SW480 (cell line): ENCODE measurements around the gene ACVR1.

ENCODE experiments used
- DNase-seq: peaks from one replicate; pipeline ENCODE4 v3.0.0-alpha.2; 2016; ENCODE audit warnings: low spot score

ACVR1 gene

DNA sequence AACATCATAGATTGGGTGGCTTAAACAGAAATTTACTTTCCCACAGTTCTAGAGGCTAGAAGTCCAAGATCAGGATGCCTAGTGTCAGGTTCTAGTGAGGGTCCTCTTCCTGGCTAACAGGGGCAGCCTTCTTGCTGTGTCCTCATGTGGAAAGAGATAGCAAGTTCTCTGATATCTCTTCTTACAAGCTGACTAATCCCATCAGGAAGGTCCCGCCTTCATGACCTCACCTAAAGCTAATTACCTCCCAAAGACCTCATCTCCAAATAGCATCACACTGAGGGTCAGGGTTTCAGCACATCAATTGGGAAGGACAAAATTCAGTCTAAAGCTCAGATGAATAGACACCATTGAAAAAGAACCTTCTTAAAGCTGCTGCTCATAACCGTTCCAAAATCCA is 22.9 kb downstream of the ACVR1 start:
- no peak for DNase-seq

DNA sequence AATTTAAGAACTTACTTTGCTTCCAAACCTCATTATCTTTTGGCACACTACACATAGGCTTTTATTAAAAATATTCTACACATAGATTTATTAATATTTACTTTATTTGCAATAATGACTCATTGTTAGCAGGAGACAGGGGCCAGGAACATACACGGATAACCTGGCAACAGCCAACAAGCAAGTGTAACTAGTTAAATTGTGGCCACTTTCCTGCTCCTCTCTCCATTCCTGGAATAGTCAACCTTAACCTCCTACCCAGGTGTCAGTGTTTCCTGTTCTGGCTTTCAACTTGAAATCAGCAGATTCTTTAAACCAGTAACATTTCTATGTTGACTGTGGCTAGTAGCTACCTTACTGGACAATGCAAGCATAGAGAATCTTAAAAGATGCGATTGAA is 26.5 kb downstream of the ACVR1 start:
- no peak for DNase-seq

DNA sequence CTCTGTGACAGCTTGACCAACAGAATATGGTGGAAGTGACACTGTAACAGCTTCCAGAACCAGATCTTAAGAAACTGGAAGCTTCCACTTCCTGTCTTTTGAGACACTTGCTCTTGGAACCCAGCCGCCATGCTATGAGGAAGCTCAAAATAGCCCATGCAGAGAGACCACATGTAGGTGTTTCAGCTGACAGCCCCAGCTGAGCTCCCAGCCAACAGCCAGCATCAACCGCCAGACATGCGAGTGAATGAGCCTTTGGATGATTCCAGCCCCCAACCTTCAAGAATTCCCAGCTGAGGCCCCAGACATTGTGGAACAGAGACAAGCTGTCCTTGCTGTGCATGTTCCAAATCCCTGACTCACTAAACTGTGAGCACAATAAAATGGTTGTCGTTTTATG is 27.9 kb downstream of the ACVR1 start:
- no peak for DNase-seq

DNA sequence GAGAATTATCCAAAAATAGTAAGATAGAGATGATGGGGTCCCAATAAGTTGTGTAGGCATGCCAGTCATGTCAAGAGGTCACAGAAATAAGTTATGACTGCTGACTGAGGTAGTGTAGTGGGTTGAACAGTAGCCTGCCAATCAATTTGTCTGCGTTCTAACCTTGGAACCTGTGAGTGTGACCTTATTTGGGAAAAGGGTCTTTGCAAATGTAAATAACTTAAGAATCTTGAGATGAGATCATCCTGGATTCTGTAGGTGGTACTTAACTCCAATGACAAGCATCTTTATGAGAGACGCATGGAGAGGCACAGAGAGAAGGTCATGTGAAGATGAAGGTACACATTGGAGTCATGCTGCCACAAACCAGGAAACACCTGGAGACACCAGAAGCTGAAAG is 31.0 kb downstream of the ACVR1 start:
- DNase-seq: no peak

DNA sequence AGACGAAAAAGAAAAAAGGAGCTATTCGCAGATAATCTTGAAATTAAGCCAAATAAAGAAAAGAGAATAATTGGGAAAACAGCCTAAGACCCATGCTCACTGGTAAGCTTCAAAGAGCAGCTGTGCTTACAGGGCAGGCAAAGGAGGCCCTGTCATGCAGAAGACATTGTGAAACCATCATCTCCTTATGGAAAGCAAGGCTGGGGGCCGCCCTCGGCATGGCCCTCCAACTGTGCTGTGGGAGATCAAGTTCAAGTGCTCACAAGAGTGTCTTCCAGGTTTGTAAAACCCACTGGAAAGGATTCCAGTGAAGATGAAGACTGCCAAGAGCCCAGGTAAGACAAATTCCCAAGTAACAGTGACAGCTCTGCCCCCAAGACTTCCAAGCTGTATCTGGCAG is 32.2 kb downstream of the ACVR1 start:
- no peak for DNase-seq

DNA sequence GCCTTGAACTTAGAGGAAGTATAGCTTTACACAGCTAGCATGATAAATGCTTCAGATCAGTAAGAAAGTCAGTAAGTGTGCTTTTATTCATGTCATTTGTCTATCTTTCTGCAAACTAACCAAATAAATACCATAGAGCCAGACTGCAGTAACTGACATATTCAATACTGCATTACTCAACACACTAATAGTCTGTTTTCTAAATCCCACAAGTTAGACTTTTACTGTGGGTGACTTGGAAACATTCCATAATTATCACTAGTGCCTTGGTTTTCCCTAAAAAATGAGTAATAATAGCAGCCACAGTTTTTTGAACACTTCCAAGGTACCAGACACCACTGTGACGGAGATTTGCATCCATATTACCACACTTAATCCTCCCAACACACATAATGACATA is 33.0 kb downstream of the ACVR1 start:
- no peak for DNase-seq

DNA sequence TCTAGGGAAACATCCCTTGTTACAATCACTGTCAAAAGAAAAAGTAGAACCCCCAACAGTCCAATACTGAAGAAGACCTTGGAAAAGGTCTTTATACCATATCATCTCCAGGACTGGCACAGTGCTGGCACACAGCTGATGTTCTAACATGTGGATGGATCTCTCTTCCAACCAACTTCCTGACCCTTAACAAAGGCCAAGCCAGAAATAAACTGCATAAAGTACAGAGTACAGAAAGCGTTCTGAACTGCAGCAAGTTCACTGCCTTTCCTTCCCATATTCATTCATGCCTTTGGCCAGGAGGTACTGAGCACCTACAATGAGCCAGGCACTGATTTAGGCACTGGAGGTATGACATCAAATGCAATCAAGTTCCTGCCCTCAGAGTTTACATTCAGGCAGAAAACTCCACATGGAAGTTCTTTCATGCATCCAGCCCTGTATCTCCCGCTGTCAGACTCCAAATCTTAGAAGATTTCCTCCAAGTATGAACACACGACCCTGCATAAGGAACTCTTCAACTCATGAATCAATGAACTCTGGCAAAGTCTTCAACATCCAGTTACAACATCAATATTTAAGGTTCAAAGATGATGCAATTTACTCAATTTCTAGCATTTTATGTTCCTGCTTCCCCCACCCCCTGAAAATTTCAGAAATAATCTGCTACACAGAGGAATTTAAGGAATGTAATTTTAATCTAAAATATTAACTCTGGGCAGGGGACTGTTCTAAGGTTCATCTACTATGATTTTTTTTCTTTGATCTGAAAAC is 33.8 kb downstream of the ACVR1 start:
- no peak for DNase-seq

DNA sequence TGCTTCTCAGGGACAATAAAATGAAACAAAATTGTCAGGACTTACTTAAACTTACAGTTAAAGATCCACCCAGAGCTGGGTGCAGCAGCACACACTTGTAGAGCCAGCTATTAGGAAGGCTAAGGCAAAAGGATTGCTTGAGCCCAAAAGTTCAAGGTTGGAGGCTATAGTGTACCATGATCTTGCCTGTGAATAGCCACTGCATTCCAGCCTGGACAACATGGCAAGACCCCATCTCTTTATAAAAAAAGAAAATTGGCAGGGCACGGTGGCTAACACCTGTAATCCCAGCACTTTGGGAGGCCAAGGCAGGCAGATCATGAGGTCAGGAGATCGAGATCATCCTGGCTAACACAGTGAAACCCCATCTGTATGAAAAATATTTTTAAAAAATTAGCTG is 34.6 kb downstream of the ACVR1 start:
- no peak for DNase-seq

DNA sequence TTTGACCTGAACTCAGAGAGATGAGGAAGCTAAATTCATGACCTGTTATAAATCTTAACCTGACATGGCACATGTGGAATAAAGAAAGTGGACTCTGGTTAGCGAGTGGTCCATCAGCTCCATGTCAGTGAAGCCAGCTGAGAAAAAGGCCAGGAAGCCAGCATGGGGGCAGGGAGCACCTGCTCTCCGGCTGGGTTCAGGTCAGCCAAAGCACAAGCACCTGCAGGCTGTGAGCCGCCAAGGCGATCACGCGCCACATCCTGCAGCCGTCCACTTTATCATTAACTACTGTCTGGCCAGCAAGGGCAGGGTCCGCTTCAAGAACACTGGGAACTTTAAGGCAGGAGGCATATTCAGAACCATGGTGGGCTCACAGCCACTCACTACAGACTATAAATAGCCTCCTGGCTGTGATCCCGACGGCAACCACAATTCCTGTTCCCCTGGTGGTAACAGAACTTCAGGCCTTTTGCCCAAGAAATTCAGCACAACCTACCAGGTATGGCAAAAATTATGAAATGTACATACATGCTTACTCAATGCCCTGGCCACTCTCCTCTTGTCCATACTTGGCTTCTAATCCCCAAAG is 35.5 kb downstream of the ACVR1 start:
- DNase-seq: no peak

DNA sequence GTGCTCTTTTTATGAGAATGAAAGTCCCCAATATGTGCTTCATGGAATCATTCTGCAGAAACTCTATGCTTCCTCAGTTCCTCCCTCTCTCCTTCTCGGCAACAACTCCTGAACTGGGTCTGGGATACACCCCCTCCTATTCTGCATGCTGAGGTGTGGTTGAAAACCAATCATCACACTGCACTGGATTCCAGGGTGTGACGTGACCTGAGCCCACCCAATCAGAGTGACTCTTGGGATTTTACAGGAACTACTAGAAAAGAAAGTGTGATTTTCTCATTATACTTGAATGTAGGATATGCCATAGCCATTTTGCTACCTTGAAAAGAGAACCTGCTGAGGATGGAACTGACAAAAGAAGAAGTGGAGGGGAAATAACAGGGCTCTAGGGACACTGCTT is 36.3 kb downstream of the ACVR1 start:
- DNase-seq: no peak

DNA sequence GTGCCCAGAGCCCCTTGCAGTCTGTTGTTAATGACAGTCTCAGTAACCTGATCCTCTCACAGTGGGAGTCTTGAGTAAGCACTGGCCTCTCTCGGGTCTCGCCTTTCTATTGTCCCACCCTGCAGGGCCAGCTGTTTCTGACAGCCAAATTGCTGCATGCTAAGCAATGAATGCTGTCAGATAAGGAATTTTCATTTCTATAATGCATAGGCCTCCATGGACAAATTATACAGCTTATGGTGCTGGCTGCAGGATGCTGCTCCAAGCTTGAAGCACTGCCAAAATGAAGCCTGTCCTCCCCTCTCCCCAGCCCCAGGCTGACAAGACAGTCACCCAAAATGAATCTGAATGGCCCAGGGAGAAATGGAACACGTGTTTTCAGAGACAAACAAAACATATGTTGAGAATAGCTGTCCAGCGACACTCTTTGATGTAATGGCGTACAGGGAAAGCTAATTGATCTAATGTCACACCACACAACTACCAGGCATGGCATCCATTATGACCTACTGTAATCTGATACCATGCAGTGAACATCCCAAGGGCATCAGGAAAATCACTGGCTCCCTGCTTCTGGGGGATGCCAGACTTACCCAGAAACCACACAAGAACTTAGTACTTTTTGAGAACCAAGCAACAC is 36.8 kb downstream of the ACVR1 start:
- DNase-seq: peak; percentile 47

DNA sequence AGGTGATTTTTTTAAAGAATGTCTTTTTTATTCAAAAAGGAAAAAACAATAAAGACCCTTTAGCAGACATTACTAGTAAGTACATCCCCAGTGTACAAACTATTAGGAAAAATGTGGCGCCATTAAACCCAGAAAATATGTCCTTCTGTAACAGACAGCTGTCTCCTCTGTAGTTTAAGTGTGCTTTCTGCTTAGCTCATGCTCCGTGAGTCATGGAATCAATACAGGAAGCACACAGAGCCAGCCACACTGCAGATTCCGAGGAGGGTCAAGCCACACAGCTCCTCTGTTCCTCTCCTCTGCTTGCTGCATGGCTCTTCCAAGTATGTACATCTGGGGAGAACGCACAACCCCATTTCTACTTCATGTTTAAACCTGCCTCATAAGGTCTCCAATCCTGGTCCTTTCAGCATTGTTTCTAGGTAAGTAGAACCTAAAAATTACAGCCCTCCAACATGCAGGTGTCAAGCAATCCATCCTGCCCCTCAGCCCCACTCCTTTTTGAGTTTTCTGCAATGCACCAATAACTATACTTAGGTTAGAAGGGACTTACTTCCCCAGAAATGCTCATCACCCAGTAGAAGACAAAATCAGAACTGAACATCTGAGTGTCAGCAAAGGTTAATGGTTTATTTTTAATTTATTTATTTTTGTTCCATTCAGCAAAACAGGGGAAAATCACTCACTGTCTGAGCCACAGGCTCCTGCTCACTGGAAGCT is 37.5 kb downstream of the ACVR1 start:
- peak; percentile 65 for DNase-seq

DNA sequence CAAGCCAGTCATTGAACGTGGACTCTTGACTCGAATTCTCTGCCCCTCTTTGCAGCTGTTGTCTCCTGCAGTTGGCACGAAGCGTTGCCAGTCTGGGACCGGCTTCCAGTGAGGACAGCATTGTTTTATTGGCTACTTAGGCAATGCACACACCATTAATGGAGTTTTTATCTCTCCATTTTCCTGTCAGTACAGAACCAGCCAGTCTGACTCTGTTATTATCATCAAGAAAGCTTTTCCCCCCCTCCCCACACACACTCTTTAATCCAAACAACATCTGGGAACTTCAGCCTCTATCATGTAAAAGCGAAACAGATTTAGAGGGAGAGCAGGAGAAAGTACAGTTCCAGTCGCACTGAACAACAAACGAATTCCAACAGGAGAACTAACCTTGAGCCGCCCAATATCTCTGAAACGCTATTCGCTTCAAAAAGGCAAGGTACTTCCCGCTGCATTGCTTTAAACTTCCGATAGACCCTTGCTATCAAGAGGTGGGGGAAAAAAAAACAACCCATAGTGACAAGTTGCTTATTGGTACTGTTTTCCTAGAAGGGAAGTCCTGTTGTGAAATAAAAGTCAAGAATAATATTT is 38.2 kb downstream of the ACVR1 start:
- DNase-seq: peak; percentile 31

DNA sequence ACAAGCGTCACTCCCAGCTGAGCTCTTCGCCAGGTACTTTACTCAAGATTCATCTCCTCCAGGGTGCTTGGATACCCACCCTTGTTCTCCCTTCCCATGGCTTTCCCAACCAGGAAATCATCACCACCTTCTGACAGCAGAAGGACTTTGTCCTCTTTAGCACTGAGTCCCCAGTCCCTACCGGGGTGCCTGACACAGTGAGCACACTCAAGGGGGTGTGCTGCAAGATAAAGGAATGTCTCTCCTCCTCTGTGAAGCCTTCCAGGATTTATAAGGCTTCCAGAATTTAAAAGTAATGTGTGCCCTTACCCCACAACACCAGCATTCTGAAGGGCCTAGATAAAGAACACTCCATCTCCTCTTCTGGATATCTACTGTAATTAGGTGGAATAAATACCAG is 39.6 kb downstream of the ACVR1 start:
- no peak for DNase-seq

DNA sequence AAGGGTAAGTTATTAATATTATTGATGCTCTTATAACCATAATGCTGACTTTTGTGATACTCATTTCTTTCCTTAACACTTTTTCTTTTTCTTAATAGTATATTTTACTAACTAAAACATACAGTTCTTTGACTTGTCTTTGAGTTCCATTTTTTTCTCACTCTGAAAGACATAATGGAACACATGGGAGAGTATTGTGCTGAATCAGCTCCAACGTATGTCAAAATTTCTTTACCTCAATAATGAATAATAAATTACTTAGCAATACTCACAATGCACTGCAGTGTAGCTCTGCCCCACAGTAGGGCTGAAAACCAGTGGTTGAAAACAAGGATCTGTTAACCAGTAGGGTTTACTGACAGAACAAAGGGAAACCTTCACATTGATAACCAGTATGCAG is 40.7 kb downstream of the ACVR1 start:
- no peak for DNase-seq

DNA sequence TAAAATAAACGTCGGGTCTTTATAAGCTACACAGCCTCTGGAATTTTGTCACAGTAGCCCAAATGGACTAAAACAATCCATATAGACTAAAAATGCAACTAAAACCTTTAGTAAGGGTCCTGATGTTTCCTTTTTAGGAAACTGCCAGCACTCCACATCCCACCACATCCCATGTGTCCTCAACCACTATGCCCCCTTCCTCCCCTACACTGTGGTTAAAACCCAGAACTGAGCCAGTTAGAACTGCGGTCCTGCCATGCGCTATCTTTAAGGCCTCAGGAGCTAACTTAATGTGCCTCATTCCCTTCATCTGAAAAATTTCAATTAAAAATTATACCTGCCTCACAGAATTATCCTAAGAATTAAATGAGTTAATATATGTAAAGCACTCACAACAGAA is 41.1 kb downstream of the ACVR1 start:
- DNase-seq: no peak

DNA sequence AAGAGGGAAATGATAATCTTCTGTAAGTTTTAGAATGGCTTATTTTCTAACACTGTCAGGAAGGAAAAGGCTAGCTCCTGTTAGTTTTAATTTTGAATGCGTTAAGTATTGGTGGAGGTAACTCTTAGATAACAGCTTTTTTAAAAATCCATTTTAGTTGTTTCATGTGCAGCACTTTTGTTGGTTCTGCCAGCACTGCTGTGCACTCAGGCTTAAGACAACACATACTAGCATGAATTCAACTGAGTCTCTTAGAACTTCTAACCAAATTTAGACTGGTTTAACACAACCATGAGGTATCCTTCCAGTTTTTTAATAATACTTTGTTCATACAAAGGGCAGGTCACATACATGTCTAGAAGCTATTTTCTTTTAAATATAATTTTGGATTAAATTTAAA is 42.4 kb downstream of the ACVR1 start:
- DNase-seq: no peak

DNA sequence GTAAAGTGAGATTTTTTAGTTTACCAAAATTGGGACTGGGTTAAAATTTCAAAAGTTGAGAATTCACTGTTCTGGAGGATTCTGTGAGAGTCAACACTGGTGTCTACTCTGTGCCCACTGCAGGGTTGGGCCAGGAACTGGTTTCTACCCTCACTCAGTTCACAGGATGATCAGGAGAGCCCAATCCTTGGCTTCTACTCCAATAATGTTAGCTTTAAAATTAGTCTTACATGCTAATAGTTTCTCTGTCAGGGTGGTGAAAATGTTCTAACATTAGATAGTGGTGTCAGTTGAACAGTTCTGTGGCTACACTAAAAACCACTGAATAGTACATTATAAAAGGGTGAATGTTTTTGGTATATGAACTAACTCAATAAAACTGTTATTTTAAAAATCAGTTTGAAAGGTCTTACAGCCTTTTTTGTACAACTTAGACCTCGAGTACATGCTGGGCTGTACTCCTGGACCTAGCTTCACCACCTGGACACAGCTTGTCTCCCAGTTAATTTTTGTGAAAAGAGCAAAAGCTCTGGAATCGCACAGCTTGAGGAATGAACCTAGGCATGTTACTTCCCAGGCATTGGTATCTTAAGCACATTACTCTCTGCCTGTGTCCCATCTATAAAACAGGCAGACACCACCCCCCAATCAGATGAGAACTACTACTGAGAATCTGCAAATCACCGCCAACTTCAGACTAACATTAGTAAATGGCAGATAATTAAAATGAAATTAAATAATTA is 44.4 kb downstream of the ACVR1 start:
- DNase-seq: no peak

DNA sequence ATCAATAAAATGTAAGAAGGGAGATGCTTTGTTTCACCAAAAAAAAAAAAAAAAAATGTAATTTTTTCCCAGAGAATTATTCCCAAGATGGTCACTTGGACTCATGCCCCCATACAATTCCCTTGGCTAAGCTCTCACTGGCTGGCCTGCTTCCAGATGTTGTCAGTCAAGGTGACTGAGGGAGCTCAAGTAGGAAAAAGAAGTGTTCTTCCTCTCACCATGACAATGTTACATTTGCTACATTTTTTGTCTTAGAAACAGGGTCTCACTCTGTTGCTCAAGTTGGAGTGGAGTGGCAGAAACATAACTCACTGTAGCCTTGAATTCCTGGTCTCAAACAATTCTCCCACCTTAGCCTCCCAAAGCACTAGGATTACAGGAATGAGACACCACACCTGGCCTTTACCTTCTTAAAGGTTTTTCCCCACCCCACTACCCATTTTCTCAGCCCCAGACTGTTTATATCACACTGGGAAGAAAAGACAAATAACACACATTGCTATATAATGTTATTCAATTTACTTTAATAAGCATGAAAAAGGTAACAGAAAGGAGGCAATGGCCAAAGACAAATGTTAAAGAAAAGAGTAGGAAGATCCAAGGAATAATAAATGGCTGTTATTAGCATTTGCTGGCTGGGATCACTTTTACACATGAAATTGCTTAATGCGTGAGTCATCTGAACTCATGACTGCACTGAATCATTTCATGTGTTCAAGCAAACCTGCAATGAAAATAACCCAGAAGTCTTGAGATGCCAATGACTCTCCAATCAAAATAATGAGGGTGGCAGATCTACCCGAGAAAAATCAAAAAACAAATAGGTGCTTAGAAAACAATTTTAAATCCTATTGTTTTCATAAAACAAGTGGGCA is 45.2 kb downstream of the ACVR1 start:
- DNase-seq: peak; percentile 40

DNA sequence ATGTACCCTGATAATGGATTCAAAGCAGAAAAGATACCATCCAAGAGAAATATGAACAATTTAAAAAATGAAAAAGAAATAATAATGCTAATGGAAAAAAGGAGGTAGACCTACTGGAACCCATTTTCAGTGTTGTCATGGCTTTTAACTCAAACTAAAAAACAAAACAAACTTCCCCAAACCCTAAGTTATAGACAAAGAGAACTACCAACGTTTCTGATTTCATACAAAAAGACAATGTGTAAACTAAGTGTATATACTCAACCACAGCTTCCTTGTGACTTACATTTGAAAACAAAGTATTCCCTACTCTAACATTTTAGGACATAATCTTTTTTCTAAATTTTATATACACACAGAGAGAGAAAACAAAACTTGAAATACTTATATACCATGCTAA is 45.9 kb downstream of the ACVR1 start:
- DNase-seq: no peak

DNA sequence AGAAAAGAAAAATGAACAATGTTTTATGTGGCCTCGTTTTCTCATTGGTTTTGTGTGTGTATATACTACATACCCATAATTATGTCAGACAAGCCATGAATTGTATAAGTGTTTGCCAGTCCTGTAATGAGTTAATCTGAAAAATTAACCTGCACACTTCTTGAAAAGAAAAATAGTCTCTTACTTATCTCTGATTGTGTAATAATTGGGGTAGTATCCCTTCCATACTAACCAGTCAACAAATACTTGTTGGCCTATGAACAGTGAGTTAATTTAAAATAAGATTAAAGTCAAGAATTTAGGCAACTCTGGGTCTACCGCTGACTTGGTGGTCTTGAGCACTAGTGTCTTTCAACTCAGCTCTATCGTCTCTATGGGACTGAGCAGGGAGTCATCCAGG is 48.8 kb downstream of the ACVR1 start:
- no peak for DNase-seq
